Upper lobe of left lung (tissue), 6 donors: ENCODE data around the gene SLIT1. TPM values are rescaled to one million over a fixed set of nuclear protein-coding genes. Genes with fewer than 3 reads are reported as not detected.
"Not testable (repeated sequence)": the region's sequence is repeated elsewhere in the genome, so short reads cannot be mapped to it uniquely, and the experiment has no call there.

Experiments used
- ATAC-seq, 2 donors: fragments of 200-7000 bp; cut with Tn5 transposase; one replicate each; pipeline ENCODE4 v1.9.1; 2022; ENCODE audit warnings: mild to moderate bottlenecking in 2 of 2, moderate library complexity in 2 of 2; ENCODE audit not compliant: low FRiP score in 2 of 2
- DNase-seq, 2 donors: peaks; one replicate each; pipeline ENCODE4 v3.0.0-alpha.2; 2019 to 2020
- H3K27ac ChIP-seq, 4 donors: fragments of 200-600 bp; sonication (generic); one replicate each; pipeline ENCODE4 v1.5.1; 2016 to 2019
- H3K27me3 ChIP-seq, 4 donors: fragments of 200-600 bp; sonication (generic); one replicate each; pipeline ENCODE4 v1.5.1; 2017 to 2019
- H3K36me3 ChIP-seq, 4 donors: fragments of 200-600 bp; sonication (generic); one replicate each; pipeline ENCODE4 v1.5.1; 2016 to 2019
- H3K4me1 ChIP-seq, 4 donors: fragments of 200-600 bp; sonication (generic); one replicate each; pipeline ENCODE4 v1.5.1; 2018 to 2019
- H3K4me3 ChIP-seq, 4 donors: fragments of 200-600 bp; sonication (generic); one replicate each; pipeline ENCODE4 v1.5.1; 2017 to 2019; ENCODE audit warnings: mild to moderate bottlenecking in 2 of 4, moderate library complexity in 1 of 4
- H3K9me3 ChIP-seq, 4 donors: fragments of 200-600 bp; sonication (generic); one replicate each; pipeline ENCODE4 v1.5.1; 2018 to 2019
- EP300 ChIP-seq, 4 donors: sonication (generic); formaldehyde crosslinking; IDR thresholded peaks; one replicate each; pipeline ENCODE4 v1.5.1; 2017; ENCODE audit warnings: antibody characterized with exemption in 4 of 4, control low read depth in 2 of 4
- POLR2A ChIP-seq, 4 donors: fragments of 450-650 bp; IDR thresholded peaks; one replicate each; pipeline ENCODE4 v1.5.1; 2016 to 2017; ENCODE audit warnings: antibody characterized with exemption in 4 of 4, mild to moderate bottlenecking in 2 of 4
- POLR2AphosphoS5 ChIP-seq, 2 donors: sonication (generic); formaldehyde crosslinking; IDR thresholded peaks; one replicate each; pipeline ENCODE4 v1.5.1; 2017; ENCODE audit warnings: antibody characterized with exemption in 2 of 2
- WGBS, 2 donors: methylation state at CpG; one replicate each; pipeline ENCODE4 v1.1.5; 2017 to 2018; 5-methylcytosine and 5-hydroxymethylcytosine counted together
- total RNA-seq, 6 donors: library from RNA; depleted of rRNA in 4 of 6; stranded (reverse); fragments of >200 nt in 4 of 6; gene quantifications; one replicate each; pipeline versions ENCODE4 v1.1.0 to v1.2.1, GENCODE V29; 2016 to 2021
- TF ChIP-seq, protein P1 (sequence below), 6 experiments: fragments of 450-650 bp in 4 of 6; fragments of 200-600 bp in 2 of 6; sonication (generic) in 2 of 6; IDR thresholded peaks; one replicate each; pipeline ENCODE4 v1.5.1; 2016 to 2019; ENCODE audit warnings: antibody characterized with exemption in 6 of 6
- donor health status: DM: no; HTN: no; CAD: no; lungs with moderate emphysema.
- donor health status: DM: no; HTN: yes; CAD: no; lungs with severe emphysema.

The SLIT1 gene
- total RNA-seq, 6 donors from 2014 or later, result 0.30 to 1.6 (median 0.54) TPM; not detected in 1

- ATAC-seq, result no peak
- Histone ChIP-seq H3K27me3 (no peaks in the 10 kb centered on the region), H3K36me3 (no peaks in the 10 kb centered on the region), H3K4me1 (peaks cover 6 to 16% (median 11%) of the 10 kb centered on the region in 4 donors), H3K4me3 (no peak overlapping the region), H3K27ac (no peak overlapping the region), H3K9me3 (no peaks in the 10 kb centered on the region)
- TF ChIP-seq POLR2A (IDR thresholded peaks at IDR 0.05), result no peak
- TF ChIP-seq, protein P1, sequence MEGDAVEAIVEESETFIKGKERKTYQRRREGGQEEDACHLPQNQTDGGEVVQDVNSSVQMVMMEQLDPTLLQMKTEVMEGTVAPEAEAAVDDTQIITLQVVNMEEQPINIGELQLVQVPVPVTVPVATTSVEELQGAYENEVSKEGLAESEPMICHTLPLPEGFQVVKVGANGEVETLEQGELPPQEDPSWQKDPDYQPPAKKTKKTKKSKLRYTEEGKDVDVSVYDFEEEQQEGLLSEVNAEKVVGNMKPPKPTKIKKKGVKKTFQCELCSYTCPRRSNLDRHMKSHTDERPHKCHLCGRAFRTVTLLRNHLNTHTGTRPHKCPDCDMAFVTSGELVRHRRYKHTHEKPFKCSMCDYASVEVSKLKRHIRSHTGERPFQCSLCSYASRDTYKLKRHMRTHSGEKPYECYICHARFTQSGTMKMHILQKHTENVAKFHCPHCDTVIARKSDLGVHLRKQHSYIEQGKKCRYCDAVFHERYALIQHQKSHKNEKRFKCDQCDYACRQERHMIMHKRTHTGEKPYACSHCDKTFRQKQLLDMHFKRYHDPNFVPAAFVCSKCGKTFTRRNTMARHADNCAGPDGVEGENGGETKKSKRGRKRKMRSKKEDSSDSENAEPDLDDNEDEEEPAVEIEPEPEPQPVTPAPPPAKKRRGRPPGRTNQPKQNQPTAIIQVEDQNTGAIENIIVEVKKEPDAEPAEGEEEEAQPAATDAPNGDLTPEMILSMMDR (IDR thresholded peaks at IDR 0.05), result no peak
- TF ChIP-seq POLR2AphosphoS5 (IDR thresholded peaks at IDR 0.05), result no peak
- no peak for TF ChIP-seq EP300 (IDR thresholded peaks at IDR 0.05)
- WGBS, 2 donors, result 86 to 89% methylated on average over 18 of the region's 18 CpGs
- peak in 1 of 2 donors; percentile 37 for DNase-seq
Observed at GRCh38 chr10:97034958-97035769, 150.6 kb downstream of the SLIT1 start.

- Histone ChIP-seq H3K4me1 (peaks cover 6 to 16% (median 11%) of the 10 kb centered on the region in 4 donors), H3K4me3 (no peak overlapping the region), H3K9me3 (no peaks in the 10 kb centered on the region), H3K27me3 (no peaks in the 10 kb centered on the region), H3K27ac (no peak overlapping the region), H3K36me3 (no peaks in the 10 kb centered on the region)
- TF ChIP-seq EP300 (IDR thresholded peaks at IDR 0.05) (no peak), POLR2AphosphoS5 (IDR thresholded peaks at IDR 0.05) (no peak), POLR2A (IDR thresholded peaks at IDR 0.05) (no peak)
- TF ChIP-seq, protein P1 (IDR thresholded peaks at IDR 0.05), result no peak
- DNase-seq, result peak in 1 of 2 donors; percentile 47
- WGBS, 2 donors, result 84 to 87% methylated on average over 7 of the region's 7 CpGs
- ATAC-seq, result no peak
Observed at GRCh38 chr10:97034301-97034700, 151.5 kb downstream of the SLIT1 start.

DNA sequence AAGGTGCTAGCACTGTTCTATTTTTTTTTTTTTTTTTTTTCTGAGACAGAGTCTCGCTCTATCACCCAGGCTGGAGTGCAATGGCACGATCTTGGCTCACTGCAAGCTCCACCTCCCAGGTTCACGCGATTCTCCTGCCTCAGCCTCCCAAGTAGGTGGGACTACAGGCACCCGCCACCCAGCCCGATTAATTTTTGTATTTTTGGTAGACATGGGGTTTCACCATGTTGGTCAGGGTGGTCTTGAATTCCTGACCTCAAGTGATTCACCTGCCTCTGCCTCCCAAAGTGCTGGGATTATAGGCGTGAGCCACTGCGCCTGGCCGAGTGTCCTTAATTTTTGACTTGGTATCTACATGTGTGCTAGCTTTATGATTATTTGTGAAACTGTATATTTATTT is 151.9 kb downstream of the SLIT1 start:
- not testable (repeated sequence) for H3K27me3 ChIP-seq, H3K4me3 ChIP-seq, ATAC-seq, DNase-seq, H3K27ac ChIP-seq, H3K36me3 ChIP-seq, H3K9me3 ChIP-seq
- peaks cover 6 to 16% (median 11%) of the 10 kb centered on the region in 4 donors for H3K4me1 ChIP-seq
- WGBS, 2 donors, result 92 to 94% methylated on average over 9 of the region's 9 CpGs

- ATAC-seq (no peak), DNase-seq (no peak)
- Histone ChIP-seq H3K27ac (no peak overlapping the region), H3K36me3 (no peaks in the 10 kb centered on the region), H3K27me3 (no peaks in the 10 kb centered on the region), H3K4me3 (no peak overlapping the region), H3K9me3 (no peaks in the 10 kb centered on the region), H3K4me1 (peaks cover under 1 to 8% (median 4%) of the 10 kb centered on the region in 4 donors)
- TF ChIP-seq POLR2AphosphoS5 (IDR thresholded peaks at IDR 0.05), result no peak
- TF ChIP-seq POLR2A (IDR thresholded peaks at IDR 0.05), result no peak
- 68 to 84% methylated on average over 7 of the region's 7 CpGs for WGBS, 2 donors
Observed at GRCh38 chr10:97032624-97033023, 153.1 kb downstream of the SLIT1 start.

DNA sequence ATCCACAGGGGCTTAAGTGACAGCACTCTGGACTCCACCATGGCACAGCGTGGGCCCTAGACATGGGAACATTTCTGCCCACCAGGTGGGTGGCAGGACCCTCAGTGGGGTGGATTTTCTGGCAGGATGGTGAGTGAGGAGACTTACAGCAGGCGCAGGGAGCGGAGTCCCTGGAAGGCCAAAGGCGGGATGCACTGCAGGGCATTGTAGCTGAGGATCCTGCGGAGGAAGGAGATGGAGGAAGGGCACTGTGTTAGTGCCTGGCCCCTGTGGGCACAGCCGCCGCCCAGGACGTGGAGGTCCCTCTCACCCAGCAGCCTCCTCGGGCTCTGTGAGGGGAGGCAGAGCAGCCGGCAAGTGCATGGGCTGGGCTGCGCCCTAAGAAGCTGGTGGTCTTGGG is 154.3 kb downstream of the SLIT1 start:
- ATAC-seq (no peak), DNase-seq (peak in 1 of 2 donors; percentile 59)
- TF ChIP-seq POLR2AphosphoS5 (IDR thresholded peaks at IDR 0.05), result no peak
- TF ChIP-seq, protein P1 (IDR thresholded peaks at IDR 0.05), result no peak
- no peak for TF ChIP-seq EP300 (IDR thresholded peaks at IDR 0.05)
- no peak for TF ChIP-seq POLR2A (IDR thresholded peaks at IDR 0.05)
- 86% methylated on average over 10 to 11 of the region's 11 CpGs for WGBS, 2 donors
- Histone ChIP-seq H3K36me3 (no peaks in the 10 kb centered on the region), H3K4me3 (no peak overlapping the region), H3K27me3 (no peaks in the 10 kb centered on the region), H3K9me3 (no peaks in the 10 kb centered on the region), H3K4me1 (no peaks in the 10 kb centered on the region), H3K27ac (no peak overlapping the region)

DNA sequence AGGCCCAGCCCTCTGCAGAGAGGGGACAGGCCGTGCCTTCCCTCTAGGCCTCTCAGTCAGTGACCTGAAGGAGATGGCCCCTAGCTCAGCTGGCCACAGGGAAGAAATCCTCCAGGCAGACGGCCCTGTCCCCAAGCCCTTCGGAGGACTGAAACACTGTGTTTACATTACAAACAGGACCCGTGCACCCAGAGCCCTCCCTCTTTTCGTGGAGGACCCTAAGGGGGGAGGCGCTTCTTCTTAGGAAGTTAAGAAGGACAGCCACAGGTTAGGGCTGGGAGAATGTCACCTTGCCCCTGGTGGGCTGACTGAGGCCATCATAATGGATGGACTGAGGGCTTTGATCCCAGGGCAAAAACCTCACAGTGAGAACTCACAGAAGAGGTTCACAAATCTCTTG is 154.9 kb downstream of the SLIT1 start:
- no peaks in the 10 kb centered on the region for H3K9me3 ChIP-seq
- TF ChIP-seq, protein P1 (IDR thresholded peaks at IDR 0.05), result no peak
- no peak for TF ChIP-seq POLR2A (IDR thresholded peaks at IDR 0.05)
- TF ChIP-seq POLR2AphosphoS5 (IDR thresholded peaks at IDR 0.05), result no peak
- no peak for TF ChIP-seq EP300 (IDR thresholded peaks at IDR 0.05)
- no peak overlapping the region for H3K4me3 ChIP-seq
- H3K27ac ChIP-seq, result no peak overlapping the region
- 42 to 58% methylated on average over 5 to 6 of the region's 6 CpGs for WGBS, 2 donors
- ATAC-seq (peak in 1 of 2 donors; percentile 3), DNase-seq (no peak)
- no peaks in the 10 kb centered on the region for H3K36me3 ChIP-seq
- H3K27me3 ChIP-seq, result no peaks in the 10 kb centered on the region
- H3K4me1 ChIP-seq, result no peaks in the 10 kb centered on the region
